ENCODE data around the gene CDC42EP4. TPM values are rescaled to one million over a fixed set of nuclear protein-coding genes. Genes with fewer than 3 reads are reported as not detected.

The CDC42EP4 gene
- total RNA-seq, 1 experiment from 2014 or later, result 83.1 TPM

DNA sequence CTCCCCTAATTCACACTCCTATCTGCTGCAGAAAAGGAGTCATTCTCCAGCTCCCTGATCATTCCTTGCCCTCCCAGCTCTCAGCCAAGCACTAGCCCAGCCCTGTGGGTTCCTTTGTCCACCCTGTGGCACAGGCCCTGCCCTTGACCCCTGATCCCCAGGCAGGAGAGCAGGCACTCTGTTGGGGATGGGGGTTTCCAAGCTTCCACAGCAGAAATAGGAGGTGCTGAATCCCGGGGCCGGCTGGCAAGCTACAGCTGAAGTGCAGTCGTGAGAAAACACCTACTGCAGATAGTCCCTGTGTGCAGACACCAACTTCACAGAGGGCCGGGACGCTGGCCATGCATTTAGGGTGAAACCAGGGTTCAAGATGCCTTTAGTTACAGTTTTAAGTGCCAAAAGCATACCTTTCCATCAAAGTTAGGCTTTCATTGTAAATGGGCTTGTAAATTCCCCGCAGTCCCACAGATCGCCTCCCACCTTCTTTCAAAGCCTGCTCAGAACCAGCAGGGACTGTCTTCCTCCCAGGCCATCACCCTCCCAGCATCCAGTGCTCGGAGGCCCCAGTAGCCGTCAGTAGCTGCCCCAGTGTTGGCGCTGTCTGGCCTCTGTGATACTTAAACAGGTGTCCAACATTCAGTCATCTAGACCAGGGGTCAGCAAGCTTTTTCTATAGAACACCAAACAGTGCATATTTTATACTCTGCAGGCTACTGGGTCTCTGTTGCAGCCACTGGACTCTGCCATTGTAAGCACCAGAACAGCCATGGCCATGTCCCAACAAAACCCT, 60.8 kb downstream of the CDC42EP4 start:
- Histone ChIP-seq H3K79me2 (ENCODE audit: low read length) (no peaks in the 10 kb centered on the region), H3F3A (ENCODE audit: low read length, unreplicated experiment) (no peaks in the 10 kb centered on the region), H3K4me2 (ENCODE audit: low read length) (no peak overlapping the region), H3K9me3 (ENCODE audit: low read length) (no peaks in the 10 kb centered on the region), H3K36me3 (ENCODE audit: low read depth, low read length) (0 out of 2 replicates have a peak, but pooled peaks cover 4% of the 10 kb centered on the region), H2AFZ (ENCODE audit: low read length) (no peak overlapping the region), H3K9ac (ENCODE audit: low read length) (no peak overlapping the region), H3K9me2 (replicated peaks; ENCODE audit: low read length) (no peaks in the 10 kb centered on the region), H3K4me3 (ENCODE audit: low read length) (no peak overlapping the region), H3K27me3 (ENCODE audit: low read length) (no peaks in the 10 kb centered on the region), H4K20me1 (ENCODE audit: low read length) (no peaks in the 10 kb centered on the region), H3K4me1 (ENCODE audit: insufficient read depth, low read length) (no peaks in the 10 kb centered on the region), H3K27ac (ENCODE audit: low read length) (no peak overlapping the region)
- intact Hi-C loops (cut with micrococcal nuclease), result no loop called here
- TF ChIP-seq, protein P1, sequence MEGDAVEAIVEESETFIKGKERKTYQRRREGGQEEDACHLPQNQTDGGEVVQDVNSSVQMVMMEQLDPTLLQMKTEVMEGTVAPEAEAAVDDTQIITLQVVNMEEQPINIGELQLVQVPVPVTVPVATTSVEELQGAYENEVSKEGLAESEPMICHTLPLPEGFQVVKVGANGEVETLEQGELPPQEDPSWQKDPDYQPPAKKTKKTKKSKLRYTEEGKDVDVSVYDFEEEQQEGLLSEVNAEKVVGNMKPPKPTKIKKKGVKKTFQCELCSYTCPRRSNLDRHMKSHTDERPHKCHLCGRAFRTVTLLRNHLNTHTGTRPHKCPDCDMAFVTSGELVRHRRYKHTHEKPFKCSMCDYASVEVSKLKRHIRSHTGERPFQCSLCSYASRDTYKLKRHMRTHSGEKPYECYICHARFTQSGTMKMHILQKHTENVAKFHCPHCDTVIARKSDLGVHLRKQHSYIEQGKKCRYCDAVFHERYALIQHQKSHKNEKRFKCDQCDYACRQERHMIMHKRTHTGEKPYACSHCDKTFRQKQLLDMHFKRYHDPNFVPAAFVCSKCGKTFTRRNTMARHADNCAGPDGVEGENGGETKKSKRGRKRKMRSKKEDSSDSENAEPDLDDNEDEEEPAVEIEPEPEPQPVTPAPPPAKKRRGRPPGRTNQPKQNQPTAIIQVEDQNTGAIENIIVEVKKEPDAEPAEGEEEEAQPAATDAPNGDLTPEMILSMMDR (conservative IDR thresholded peaks at IDR 0.05; ENCODE audit: low read depth, low read length), result no peak
- TF ChIP-seq EZH2phosphoT487 (IDR thresholded peaks at IDR 0.05; ENCODE audit: borderline replicate concordance, low read length), result no peak
- ChIA-PET CTCF (no interaction called here), POLR2A (ENCODE audit: unreplicated experiment) (no interaction called here)
- no peak for ATAC-seq
- no peak for DNase-seq
- BruUV-seq (replicated peaks), result no TSS peak

DNA sequence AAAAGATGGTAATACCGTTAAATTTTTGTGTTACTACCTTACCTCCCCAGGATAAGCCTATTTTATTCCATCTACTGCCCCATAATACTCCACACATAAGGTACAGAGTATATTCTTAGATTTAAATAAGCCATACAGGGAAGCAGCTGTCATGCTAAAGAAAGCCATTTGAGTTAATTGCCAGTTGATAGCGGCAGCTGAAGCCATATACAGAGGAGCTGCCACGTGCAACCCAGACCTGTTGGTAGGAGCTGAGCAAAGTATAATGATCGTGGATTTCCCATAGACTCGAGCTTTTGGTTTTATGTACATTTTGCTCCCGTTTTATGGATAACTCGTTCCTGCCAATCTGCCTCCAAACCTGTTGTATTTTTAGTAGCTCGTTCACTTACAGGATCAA, 62.1 kb downstream of the CDC42EP4 start:
- ChIA-PET CTCF (interaction anchor here (0.6 kb wide), 1 partner anchor 127 kb away, joined by 5 read pairs; no protein-coding TSS in a partner anchor), POLR2A (ENCODE audit: unreplicated experiment) (no interaction called here)
- Histone ChIP-seq H3K9me3 (ENCODE audit: low read length) (no peaks in the 10 kb centered on the region), H2AFZ (ENCODE audit: low read length) (no peak overlapping the region), H3K27ac (ENCODE audit: low read length) (no peak overlapping the region), H3K4me3 (ENCODE audit: low read length) (no peak overlapping the region), H3K9me2 (replicated peaks; ENCODE audit: low read length) (no peaks in the 10 kb centered on the region), H3K79me2 (ENCODE audit: low read length) (no peaks in the 10 kb centered on the region), H3K4me1 (ENCODE audit: insufficient read depth, low read length) (no peaks in the 10 kb centered on the region), H4K20me1 (ENCODE audit: low read length) (no peaks in the 10 kb centered on the region), H3K9ac (ENCODE audit: low read length) (no peak overlapping the region), H3F3A (ENCODE audit: low read length, unreplicated experiment) (no peaks in the 10 kb centered on the region), H3K36me3 (ENCODE audit: low read depth, low read length) (peaks cover 8% of the 10 kb centered on the region; the same call in 1 of the 2 replicates), H3K27me3 (ENCODE audit: low read length) (no peaks in the 10 kb centered on the region), H3K4me2 (ENCODE audit: low read length) (no peak overlapping the region)
- no TSS peak for BruUV-seq (replicated peaks)
- intact Hi-C loops (cut with micrococcal nuclease), result no loop called here
- ATAC-seq (no peak), DNase-seq (no peak)
- TF ChIP-seq EZH2 (IDR thresholded peaks at IDR 0.05; ENCODE audit: low read length, unreplicated experiment) (no peak), EZH2phosphoT487 (IDR thresholded peaks at IDR 0.05; ENCODE audit: borderline replicate concordance, low read length) (no peak)
- TF ChIP-seq, protein P1 (conservative IDR thresholded peaks at IDR 0.05; ENCODE audit: low read depth, low read length), result no peak

DNA sequence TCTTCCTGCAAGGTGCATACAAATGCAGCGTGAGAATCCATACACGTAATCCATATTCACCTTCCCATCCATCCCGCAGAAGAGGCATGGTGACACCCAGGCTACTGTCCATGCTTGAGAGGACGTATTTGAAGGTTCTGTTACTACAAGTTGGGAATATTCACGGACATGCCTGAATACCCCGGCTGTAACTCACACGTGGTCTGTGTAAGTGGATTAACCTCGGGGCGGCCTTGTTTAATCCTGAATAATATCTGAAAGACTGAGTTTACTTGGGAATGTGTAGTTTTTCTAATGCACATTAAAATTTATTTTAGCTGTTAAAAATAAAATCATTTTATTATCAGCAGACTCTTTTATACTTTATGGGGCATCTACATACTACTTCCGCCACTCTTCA, 63.3 kb downstream of the CDC42EP4 start:
- no peaks in the 10 kb centered on the region for H3K9me2 ChIP-seq (replicated peaks; ENCODE audit: low read length)
- ATAC-seq, result no peak
- ChIA-PET POLR2A (ENCODE audit: unreplicated experiment) (no interaction called here), CTCF (no interaction called here)
- H3K9ac ChIP-seq (ENCODE audit: low read length), result no peak overlapping the region
- no peak for DNase-seq
- no peaks in the 10 kb centered on the region for H3F3A ChIP-seq (ENCODE audit: low read length, unreplicated experiment)
- H3K4me3 ChIP-seq (ENCODE audit: low read length), result no peak overlapping the region
- no peaks in the 10 kb centered on the region for H3K27me3 ChIP-seq (ENCODE audit: low read length)
- H3K27ac ChIP-seq (ENCODE audit: low read length), result no peak overlapping the region
- no peaks in the 10 kb centered on the region for H3K4me1 ChIP-seq (ENCODE audit: insufficient read depth, low read length)
- TF ChIP-seq, protein P1 (conservative IDR thresholded peaks at IDR 0.05; ENCODE audit: low read depth, low read length), result no peak
- no peak for TF ChIP-seq EZH2 (IDR thresholded peaks at IDR 0.05; ENCODE audit: low read length, unreplicated experiment)
- TF ChIP-seq EZH2phosphoT487 (IDR thresholded peaks at IDR 0.05; ENCODE audit: borderline replicate concordance, low read length), result no peak
- no peaks in the 10 kb centered on the region for H3K9me3 ChIP-seq (ENCODE audit: low read length)
- H3K36me3 ChIP-seq (ENCODE audit: low read depth, low read length), result peaks cover 16% of the 10 kb centered on the region; the same call in 1 of the 2 replicates
- no peaks in the 10 kb centered on the region for H3K79me2 ChIP-seq (ENCODE audit: low read length)
- intact Hi-C loops (cut with micrococcal nuclease), result no loop called here
- no peaks in the 10 kb centered on the region for H4K20me1 ChIP-seq (ENCODE audit: low read length)
- H3K4me2 ChIP-seq (ENCODE audit: low read length), result no peak overlapping the region
- H2AFZ ChIP-seq (ENCODE audit: low read length), result no peak overlapping the region
- no TSS peak for BruUV-seq (replicated peaks)

Data from PC-3 (cell line).